Cerebellar nuclear complex (tissue), 1 donor: ENCODE data around the gene KLHL29.

Experiments
- DNase-seq, 2 experiments: peaks; one replicate each; lab custom pipeline; 2025; lab: John Stamatoyannopoulos, UW

Gene KLHL29

DNA sequence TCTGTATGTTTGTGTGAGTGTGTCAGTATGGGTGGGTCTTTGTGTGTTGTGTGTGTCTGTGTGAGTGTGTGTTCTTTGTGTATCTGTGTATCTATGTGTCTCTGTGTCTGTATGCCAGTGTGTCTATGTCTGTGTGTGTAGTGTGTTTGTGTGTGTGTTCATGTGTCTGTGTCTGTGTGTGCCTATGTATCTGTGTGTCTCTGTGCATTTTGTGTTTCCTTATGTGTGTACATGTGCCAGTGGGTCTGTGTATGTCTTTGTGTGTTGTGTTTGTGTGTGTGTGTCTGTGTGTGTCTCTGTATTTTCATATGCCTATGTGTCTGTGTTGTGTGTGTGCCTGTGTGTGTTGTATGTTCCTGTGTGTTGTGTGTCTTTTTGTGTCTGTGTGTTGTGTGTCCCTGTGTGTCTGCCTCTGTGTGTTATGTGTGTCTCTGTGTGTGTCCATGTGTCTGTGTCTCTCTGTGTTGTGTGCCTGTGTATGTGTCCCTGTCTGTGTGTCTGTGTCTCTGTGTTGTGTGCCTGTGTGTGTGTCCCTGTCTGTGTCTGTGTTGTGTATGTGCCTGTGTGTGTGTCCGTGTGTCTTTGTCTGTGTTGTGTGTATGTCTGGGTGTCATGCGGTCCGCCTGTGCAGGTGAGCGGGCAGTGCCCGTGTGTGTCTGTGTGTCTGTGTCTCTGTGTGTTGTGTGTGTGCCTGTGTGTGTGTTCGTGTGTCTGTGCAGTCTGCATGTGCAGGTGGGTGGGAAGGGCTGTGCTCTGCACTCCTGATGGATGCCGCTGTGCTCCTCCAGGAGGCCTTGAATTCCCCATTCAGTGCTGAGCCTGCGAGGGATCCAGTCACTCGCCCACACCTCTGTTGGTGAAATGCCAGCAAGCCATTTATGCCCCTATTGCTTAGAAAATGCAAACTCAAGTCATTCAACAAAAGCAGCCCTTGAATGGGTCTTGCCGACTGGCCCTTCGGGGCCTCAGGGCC, 37.4 kb downstream of the KLHL29 start:
- DNase-seq: no peak

DNA sequence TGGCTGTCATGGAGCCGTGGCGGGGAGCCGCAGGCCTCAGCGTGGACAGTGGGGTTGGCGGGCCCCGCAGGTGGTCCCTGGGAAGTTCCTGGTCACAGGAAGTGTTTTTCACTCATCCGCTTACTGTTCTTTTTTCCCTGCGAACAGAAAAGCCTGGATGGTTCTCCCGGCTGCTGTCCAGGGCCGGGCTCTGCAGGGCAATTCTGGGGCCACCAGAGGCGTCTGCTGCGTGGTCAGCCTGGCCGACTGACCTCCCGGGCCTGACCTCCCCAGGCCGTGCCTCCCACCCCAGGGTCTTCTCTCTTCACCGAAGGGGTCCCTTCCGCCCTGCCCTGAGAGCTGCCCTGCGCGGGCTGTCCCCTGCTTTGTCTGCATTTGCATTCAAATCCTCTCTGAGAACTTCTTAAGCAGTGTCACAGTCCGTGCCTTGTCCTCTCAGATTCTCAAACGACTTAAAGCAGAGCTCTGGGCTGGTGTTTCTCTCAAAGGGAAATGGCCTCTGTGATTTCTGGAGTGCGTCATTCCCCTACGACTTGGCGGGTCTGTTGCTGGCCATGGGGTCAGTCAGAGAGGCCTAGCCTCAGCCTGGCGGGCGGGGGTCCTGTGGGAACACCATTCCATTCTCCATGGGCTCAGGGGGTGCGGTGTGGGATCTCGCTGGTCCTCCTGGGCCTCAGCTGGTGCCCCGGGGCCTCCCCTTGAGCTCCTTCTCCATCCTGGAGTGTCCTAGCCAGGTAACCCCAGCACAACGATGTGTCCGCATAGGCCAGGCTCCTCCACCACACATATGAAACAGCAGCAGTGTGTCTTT, 38.3 kb downstream of the KLHL29 start:
- DNase-seq: no peak

DNA sequence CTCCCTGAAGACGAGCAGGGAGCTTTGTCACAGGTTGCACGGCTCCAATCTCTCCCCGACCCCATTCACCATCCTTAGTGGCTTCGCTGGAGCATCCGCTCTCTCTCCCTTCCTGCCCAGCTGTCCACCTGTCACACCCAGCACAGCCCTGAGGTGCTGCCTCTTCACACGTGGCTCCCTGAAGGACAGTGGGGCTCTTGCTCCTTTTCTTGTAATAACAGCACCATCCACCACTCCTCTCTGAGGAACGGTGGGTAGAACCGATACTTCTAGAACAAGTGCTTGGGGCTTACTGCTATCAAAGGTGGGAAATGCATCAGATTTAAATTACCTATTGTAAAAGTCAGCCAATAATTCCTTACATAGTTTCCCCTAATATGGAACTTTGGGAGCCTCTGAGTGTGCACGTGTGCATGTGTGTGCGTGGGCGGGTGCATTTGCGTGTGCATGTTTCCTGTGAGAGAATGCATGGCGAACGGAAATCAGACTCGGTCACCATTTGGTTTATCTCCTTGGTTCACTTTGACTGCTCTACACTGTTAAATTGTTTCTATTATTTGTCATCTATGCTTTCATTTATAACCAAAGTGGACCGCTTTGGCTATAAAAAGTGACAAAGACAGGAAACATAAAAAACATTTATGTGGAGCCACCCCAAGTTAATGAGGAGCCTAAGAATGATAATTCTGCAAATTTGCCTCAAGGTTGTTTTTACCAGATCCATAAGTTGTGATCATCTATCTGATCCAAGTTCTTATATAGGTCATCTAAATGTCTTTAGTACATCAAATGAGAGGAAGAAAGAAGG, 39.1 kb downstream of the KLHL29 start:
- no peak for DNase-seq

DNA sequence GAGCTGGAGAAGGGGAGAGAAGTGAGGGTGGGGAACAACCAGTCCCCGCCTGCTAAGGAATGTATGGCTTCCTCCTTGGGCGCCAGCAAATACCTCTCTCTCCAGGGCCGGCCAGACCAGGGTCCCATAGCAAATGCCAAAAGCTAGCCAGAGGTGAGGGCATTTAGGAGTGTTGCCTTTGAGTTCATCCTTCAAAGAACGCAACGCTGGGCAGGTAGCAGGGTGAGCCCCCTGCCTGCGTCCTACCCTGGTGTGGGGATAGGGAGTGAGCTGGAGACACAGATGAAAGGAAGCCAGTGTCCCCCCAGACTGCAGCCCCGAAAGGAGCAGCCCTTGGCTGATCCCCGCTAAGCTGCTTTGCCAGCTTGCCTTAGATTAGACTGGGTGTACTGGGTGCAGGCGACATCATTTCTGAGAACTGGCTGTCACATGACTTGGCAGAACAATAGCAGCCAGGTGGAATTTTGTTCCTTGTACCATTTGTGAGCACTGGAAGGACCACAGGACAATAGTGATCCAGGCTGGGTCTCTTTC, 40.4 kb downstream of the KLHL29 start:
- DNase-seq: no peak

DNA sequence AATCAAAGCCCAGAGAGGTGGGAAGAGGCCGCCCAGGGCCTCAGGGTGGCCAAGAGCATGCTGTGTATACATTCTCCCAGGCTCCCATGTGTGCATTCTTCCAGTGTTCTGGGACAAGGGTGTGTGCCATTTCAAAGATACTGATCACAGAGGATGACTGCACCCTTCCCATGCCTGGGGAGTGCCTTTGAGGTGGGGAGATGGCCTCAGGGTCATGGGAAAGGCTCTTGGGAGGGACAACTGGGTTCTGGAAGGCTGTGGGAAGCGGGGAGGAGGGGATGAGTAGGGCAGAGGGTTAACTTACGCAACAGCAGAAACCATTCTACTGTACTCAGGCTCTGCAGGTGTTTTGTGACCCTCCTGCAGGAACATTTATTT, 40.9 kb downstream of the KLHL29 start:
- DNase-seq: no peak

DNA sequence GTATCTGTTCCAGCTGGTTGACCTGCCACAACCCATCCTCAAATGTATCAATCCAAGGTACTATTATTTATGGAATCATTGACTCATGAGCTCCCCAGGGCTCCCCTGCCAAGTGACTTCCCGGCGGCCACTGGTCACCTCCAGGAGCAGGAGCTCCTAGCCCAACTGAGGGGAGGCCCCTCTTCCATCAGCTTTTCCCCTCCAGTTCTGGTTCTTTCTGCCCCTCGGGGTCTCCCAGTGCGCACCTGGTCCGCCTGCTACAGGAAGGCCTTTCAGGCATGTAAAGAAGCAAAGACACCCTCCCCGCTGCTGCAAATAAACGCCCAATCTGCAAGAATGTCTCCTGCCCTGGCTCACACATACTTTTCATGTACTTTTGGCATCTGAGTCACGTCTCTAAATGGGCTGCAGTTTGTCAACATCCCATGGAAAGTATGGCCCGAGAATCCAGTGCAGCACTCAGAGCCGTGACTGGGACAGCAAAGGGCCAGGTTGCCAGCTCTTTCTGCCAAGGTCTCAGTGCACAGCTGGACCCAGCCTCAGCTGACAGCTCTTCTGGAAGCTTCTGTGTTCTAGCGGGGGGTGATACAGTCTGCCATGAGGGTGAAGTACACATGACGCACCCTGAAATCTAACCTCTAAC, 41.4 kb downstream of the KLHL29 start:
- DNase-seq: no peak

DNA sequence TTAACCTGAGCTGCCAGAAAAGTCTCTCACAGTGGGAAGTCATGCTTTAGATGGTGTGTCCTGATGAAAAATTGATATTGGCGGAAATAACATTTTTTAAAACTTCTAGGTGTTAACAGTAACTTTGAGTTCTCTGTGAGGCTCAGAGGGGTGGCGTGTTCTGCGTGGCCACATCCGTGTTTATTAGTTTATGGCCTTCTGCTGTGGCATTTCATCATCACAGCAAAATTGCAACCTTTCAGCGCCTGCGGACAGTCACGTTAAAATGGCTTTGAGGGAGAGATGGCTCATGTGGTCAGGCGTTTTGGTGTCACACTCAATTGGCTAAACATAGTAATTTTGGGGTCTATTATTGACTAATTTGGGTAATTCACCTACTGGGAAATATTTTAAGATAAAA, 42.4 kb downstream of the KLHL29 start:
- DNase-seq: no peak

DNA sequence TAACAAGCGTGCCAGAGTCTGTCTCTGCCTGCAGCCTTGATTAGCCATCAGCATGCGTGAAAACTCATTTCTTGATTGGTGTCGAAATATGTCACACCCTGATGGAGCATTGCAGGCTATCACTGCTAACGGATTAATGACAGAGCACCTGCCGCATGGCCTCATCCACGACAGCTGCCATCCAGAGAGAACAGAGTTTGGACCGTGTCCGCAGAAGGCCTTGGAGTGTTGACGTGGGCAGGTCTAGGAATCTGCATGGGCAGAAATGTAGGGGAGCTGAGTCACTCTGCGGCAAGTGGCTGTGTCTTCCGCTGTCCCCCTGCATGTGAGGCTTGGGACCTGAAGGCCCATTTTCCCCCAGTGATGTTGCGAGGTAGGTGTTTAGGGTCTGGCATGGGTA, 43.0 kb downstream of the KLHL29 start:
- DNase-seq: no peak

DNA sequence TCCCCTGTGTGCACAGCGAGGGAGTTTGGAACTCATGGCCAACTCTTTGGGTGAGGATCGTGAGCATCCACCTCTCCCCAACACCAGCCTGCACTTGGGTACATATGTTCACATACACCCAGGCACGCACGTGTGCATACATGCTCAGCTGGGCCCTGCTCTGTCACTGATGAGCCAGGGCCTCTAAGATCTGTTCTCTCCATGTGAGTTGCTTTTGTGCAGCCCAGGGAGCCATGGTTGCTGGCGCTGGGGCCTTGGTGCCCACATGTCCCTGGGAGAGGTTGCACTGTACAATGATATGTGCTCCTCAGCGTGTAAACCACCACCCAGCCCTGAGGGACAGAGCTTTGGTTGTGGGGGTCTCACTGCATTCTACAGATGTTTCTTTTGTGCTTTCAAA, 44.1 kb downstream of the KLHL29 start:
- DNase-seq: no peak

DNA sequence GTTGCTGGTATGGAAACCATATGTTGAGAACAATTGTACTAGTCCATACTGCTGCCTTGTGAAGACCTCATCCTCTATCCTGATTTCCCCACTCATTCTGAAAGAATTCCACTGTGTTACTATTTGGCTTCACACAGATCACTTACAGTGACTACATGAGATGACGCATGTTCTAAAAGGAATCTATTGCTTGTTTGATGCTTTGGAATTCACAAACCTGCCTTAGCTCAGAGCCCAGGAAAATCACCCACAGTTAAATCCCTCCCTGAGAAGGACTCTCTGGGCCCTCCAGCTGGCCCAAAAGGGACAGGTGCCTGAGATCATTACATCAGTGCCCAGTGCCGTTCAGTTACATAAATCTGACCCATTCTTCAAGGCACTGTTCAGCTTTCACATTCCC, 45.3 kb downstream of the KLHL29 start:
- DNase-seq: no peak

DNA sequence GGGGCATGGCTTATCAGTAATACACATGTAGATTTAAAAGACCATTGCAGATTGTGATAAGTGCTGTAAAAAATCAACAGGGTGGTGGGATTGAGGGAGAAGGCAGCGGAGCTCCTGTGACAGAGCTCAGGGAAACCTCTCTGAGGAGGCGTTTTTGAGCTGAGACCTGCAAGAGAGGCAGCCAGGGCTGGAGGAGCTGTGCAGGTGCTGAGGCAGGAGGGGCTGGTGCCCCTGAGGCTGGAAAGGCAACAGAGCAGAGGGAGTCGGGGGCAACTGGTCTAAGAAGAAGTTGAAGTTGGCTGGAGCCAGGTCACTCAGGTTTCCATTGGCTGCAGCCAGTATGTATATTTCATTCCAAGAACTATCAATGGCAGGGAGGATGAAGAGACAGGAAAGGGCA, 47.6 kb downstream of the KLHL29 start:
- no peak for DNase-seq

DNA sequence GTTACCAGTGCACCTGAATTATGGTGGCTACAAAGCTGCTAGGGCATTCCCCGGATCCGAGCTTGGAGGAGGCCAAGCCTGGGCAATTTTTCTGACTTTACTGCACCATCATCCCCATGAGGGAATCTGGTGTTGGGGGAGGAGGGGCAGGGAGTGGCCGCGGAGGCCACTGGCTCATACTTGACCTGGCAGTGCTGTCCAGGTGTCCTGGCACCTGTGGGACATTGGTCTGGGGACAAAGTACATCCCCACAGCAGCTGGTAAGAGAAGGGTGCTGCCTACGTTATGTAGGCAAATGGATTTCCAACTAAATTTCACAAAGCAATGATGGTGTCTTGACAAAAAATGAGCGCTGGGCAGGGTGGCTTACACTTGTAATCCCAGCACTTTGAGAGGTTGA, 48.3 kb downstream of the KLHL29 start:
- DNase-seq: no peak

DNA sequence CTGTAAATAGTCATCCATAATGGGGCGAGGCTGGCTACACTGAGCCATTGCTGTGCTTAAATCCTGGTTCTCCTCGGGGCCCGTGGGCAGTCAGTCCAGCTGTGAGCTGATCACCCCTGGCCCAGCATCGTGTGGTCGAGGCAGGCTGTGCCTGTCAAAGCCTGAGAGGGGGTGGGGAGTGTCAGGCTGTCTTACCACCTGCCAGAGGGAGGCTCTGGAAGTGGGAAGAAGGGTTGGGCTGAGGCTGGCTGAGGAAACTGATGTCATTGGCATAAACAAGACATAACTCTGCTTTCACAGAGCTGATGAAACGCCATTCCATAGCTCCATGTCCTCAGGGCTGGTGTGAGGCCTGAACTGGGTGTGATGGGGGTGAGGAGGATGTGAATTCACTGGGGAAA, 49.7 kb downstream of the KLHL29 start:
- DNase-seq: no peak

DNA sequence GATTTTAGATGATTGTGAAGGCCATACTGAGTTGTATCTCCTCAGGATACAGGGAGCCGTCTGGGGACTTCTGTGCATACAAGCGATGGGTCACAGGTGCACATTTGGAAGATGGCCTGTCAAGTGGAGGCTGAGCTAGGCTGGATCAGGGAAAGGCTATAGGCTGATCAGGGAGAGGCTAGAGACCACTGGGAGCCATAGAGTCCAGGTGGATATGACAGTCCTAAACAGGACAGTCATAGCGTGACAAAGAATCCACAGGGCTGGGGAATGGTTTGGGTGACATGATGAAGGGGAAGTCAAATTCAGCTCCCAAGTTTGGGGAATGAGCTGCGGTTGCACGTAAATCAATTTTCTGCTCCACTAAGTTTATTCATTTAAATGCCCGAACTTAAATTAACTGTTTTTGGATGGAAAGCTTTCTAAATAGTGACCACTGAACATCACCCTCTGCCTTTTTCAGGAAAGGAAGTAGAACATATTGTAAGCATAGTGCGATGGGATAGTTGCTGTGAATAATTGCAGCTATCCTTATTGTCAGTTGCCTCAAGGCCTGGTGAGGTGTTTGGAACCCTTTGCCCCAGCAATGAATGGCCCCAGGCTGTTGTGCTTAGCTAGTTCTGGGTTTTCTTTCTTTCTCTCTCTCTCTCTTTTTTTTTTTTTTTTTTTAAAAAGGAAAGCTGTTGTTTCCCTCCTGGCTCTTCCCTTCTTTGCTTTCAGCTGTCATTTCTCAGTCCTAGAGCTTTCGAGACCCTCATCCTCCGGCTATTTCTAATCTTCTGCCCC, 50.5 kb downstream of the KLHL29 start:
- DNase-seq: no peak

DNA sequence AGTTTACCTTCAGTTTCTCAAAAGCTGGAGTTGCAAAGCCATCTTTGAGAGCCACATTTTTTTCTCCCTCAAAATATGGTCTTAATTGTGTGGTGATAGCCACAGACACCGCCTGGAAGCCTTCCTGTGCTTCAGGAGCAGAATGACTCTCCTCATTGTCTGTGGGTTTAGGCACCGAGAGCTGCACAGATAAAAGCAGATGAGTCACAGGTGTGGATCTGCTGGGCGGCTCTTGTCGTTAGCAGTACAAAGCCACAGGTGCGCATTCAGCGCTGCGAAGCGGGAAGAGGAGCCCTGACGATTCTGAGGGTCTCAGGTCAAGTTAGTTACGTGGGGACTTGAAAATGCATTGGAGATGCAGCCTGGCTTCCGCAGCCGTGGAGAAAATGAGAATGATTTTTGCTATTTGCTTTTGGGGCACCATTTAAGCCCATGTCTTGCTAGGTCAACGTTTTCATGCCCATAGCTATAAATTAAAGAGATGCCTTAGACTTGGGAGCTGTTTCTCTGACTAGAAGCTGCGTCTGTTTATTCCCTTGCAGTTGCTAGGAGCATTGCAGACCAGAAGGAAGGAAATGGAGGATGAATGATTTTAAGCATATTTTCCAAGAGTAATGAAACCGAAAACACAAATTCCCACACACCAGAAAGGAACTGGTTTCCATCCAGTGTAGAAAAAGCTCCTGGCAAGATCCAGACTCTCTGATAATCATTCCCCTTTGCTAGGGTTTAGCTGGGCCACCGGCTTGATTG, 51.5 kb downstream of the KLHL29 start:
- DNase-seq: no peak

DNA sequence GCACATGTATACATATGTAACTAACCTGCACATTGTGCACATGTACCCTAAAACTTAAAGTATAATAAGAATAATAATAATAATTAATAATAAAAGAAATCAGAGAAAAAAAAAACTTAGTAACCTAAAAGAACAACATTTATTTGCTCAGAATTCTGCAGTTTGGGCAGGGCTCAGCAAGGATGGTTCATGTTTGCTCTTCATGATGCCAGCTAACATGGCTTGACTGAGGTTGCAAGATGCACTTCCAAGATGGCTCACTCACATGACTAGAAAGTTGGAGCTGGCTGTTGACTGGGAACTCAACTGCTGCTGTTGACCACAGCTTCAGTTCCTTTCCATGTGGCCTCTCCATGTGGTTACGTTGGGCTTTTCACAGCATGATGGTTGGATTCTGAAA, 56.4 kb downstream of the KLHL29 start:
- no peak for DNase-seq

DNA sequence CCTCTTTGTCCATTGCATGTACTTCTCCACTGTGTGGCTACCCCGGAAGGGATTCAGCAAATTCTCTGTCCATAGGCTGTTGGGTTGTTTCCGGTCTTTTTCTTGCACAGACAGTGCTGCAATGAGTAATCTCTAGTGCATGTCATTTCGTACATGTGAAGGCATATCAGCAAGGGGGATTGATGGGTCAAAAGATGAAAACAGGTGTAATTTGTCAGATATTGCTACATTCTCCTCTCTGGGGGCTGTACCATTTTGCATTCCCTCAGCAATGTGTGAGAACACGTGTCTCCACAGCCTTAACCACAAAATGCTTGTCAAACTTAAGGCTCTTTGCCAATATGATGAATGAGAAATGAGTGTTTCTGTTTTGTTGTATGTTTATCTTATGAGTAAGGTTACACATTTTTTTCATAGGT, 60.5 kb downstream of the KLHL29 start:
- no peak for DNase-seq

DNA sequence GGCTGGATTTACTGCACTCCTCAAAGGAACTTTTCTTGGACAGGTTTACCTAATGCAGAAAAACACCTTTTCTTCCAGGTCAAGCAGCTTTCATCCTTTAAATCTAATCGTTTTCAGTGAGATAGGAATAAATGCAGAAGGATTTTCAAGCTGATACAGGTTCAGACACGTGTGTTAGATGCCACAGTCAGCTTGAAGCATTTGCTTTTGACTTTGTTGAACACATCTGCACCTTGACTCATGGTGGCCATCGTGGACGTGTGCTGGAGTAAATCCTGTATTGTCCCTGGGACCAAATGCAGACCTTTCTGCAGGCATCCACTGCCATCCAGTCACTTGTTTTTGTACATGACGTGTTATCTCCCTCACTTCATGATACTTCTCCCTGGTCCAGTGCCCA, 61.9 kb downstream of the KLHL29 start:
- no peak for DNase-seq

DNA sequence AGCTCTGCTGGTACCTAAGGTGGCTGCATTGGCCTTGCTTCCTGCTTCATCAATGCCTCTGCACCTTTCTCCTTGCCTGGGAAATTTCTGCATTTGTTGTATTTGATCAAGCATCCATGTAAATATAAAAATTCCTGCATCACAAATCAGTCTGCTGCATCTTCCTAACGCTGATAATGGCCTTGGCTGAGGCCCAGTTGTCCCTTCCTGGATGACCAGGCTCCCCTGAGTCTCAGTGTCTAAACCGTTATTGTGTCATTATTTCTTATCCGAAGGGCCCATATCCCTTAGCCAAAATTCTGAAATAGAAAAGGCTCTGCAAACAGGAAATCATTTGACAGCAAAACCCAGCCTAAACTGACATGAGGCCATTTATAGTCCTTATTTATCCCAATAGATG, 62.4 kb downstream of the KLHL29 start:
- DNase-seq: no peak

DNA sequence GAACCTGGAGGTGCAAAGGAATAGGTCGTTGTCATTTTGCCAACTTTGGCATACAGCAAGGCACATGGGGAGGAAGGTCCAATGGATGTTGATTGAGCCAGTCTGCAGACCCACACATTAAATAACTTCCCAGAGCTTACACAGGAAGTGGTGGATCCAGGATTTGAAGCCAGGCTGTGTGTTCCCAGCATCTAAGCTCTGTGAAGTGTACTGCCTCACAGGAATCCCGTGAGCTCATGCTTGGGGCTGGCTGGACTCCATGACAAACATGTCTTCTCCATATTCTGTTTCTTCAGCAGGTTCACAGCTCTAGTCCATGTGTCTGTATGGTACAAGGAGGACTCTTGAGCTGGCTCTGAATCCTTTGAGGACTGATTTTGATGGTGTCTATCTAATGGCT, 63.9 kb downstream of the KLHL29 start:
- DNase-seq: no peak
